Upper lobe of left lung (tissue), 6 donors: ENCODE data around the gene UNC5A. TPM values are rescaled to one million over a fixed set of nuclear protein-coding genes. Genes with fewer than 3 reads are reported as not detected.
A peak's percentile ranks its signal among the peaks of the same experiment; 100 is the strongest.
"Not testable (repeated sequence)": the region's sequence is repeated elsewhere in the genome, so short reads cannot be mapped to it uniquely, and the experiment has no call there.

Experiments
- ATAC-seq, 2 donors: fragments of 200-7000 bp; cut with Tn5 transposase; one replicate each; pipeline ENCODE4 v1.9.1; 2022; ENCODE audit warnings: mild to moderate bottlenecking in 2 of 2, moderate library complexity in 2 of 2; ENCODE audit not compliant: low FRiP score in 2 of 2
- DNase-seq, 2 donors: peaks; one replicate each; pipeline ENCODE4 v3.0.0-alpha.2; 2019 to 2020
- H3K27ac ChIP-seq, 4 donors: fragments of 200-600 bp; sonication (generic); one replicate each; pipeline ENCODE4 v1.5.1; 2016 to 2019
- H3K27me3 ChIP-seq, 4 donors: fragments of 200-600 bp; sonication (generic); one replicate each; pipeline ENCODE4 v1.5.1; 2017 to 2019
- H3K36me3 ChIP-seq, 4 donors: fragments of 200-600 bp; sonication (generic); one replicate each; pipeline ENCODE4 v1.5.1; 2016 to 2019
- H3K4me1 ChIP-seq, 4 donors: fragments of 200-600 bp; sonication (generic); one replicate each; pipeline ENCODE4 v1.5.1; 2018 to 2019
- H3K4me3 ChIP-seq, 4 donors: fragments of 200-600 bp; sonication (generic); one replicate each; pipeline ENCODE4 v1.5.1; 2017 to 2019; ENCODE audit warnings: mild to moderate bottlenecking in 2 of 4, moderate library complexity in 1 of 4
- H3K9me3 ChIP-seq, 4 donors: fragments of 200-600 bp; sonication (generic); one replicate each; pipeline ENCODE4 v1.5.1; 2018 to 2019
- EP300 ChIP-seq, 4 donors: sonication (generic); formaldehyde crosslinking; IDR thresholded peaks; one replicate each; pipeline ENCODE4 v1.5.1; 2017; ENCODE audit warnings: antibody characterized with exemption in 4 of 4, control low read depth in 2 of 4
- POLR2A ChIP-seq, 4 donors: fragments of 450-650 bp; IDR thresholded peaks; one replicate each; pipeline ENCODE4 v1.5.1; 2016 to 2017; ENCODE audit warnings: antibody characterized with exemption in 4 of 4, mild to moderate bottlenecking in 2 of 4
- POLR2AphosphoS5 ChIP-seq, 2 donors: sonication (generic); formaldehyde crosslinking; IDR thresholded peaks; one replicate each; pipeline ENCODE4 v1.5.1; 2017; ENCODE audit warnings: antibody characterized with exemption in 2 of 2
- WGBS, 2 donors: methylation state at CpG; one replicate each; pipeline ENCODE4 v1.1.5; 2017 to 2018; 5-methylcytosine and 5-hydroxymethylcytosine counted together
- total RNA-seq, 6 donors: library from RNA; depleted of rRNA in 4 of 6; stranded (reverse); fragments of >200 nt in 4 of 6; gene quantifications; one replicate each; pipeline versions ENCODE4 v1.1.0 to v1.2.1, GENCODE V29; 2016 to 2021
- TF ChIP-seq, protein P1 (sequence below), 6 experiments: fragments of 450-650 bp in 4 of 6; fragments of 200-600 bp in 2 of 6; sonication (generic) in 2 of 6; IDR thresholded peaks; one replicate each; pipeline ENCODE4 v1.5.1; 2016 to 2019; ENCODE audit warnings: antibody characterized with exemption in 6 of 6
- donor health status: DM: no; HTN: no; CAD: no; lungs with moderate emphysema.
- donor health status: DM: no; HTN: yes; CAD: no; lungs with severe emphysema.

Gene UNC5A
- total RNA-seq, 6 donors from 2014 or later: 0.20 to 1.0 (median 0.39) TPM; not detected in 1

DNA sequence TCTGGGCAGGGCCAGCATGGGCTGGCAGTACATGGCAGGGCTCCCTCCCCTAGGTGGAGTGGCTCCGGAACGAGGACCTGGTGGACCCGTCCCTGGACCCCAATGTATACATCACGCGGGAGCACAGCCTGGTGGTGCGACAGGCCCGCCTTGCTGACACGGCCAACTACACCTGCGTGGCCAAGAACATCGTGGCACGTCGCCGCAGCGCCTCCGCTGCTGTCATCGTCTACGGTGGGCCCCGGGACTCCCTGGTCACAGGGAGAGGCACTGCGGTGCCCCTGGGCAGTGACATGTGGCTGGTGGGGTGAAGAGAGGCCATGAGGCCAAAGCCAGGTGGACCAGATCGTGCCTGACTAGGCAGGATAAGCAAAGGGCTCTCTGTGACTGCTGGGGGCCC, 58.4 kb downstream of the UNC5A start:
- Histone ChIP-seq H3K4me3 (no peak overlapping the region), H3K9me3 (no peaks in the 10 kb centered on the region), H3K27ac (no peak overlapping the region), H3K27me3 (peaks cover 0 to 22% (median 6%) of the 10 kb centered on the region in 4 donors), H3K36me3 (no peaks in the 10 kb centered on the region), H3K4me1 (no peaks in the 10 kb centered on the region)
- WGBS, 2 donors: 40 to 91% methylated on average over 1 to 20 of the region's 20 CpGs
- TF ChIP-seq POLR2A (IDR thresholded peaks at IDR 0.05) (no peak), POLR2AphosphoS5 (IDR thresholded peaks at IDR 0.05) (no peak), EP300 (IDR thresholded peaks at IDR 0.05) (no peak)
- TF ChIP-seq, protein P1, sequence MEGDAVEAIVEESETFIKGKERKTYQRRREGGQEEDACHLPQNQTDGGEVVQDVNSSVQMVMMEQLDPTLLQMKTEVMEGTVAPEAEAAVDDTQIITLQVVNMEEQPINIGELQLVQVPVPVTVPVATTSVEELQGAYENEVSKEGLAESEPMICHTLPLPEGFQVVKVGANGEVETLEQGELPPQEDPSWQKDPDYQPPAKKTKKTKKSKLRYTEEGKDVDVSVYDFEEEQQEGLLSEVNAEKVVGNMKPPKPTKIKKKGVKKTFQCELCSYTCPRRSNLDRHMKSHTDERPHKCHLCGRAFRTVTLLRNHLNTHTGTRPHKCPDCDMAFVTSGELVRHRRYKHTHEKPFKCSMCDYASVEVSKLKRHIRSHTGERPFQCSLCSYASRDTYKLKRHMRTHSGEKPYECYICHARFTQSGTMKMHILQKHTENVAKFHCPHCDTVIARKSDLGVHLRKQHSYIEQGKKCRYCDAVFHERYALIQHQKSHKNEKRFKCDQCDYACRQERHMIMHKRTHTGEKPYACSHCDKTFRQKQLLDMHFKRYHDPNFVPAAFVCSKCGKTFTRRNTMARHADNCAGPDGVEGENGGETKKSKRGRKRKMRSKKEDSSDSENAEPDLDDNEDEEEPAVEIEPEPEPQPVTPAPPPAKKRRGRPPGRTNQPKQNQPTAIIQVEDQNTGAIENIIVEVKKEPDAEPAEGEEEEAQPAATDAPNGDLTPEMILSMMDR (IDR thresholded peaks at IDR 0.05): no peak
- DNase-seq (peak in 1 of 2 donors; percentile 73), ATAC-seq (no peak)

DNA sequence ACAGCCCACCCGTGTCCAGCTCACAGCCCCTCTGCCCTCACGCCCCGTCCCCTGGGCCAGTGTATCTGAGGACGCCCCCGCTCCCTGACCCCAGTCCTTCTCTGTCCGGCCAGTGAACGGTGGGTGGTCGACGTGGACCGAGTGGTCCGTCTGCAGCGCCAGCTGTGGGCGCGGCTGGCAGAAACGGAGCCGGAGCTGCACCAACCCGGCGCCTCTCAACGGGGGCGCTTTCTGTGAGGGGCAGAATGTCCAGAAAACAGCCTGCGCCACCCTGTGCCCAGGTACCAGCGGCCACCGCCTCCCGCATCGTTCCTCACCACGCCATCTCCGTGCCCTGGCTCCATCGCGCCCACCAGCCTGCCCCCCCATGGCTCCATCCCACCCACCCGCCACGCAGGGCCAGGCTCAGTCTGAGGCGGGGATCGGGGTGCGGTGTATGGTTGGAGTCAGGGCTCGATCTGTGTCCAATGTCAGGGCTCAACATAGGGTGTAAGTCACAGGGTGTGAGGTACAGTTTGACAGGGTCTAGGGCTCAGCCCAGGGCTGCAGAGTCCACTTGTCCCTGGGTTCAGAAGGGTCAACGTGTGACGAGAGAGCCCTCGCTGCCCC, 59.2 kb downstream of the UNC5A start:
- Histone ChIP-seq H3K27me3 (peaks cover 0 to 22% (median 4%) of the 10 kb centered on the region in 4 donors), H3K9me3 (no peaks in the 10 kb centered on the region), H3K27ac (no peak overlapping the region), H3K36me3 (no peaks in the 10 kb centered on the region), H3K4me3 (no peak overlapping the region), H3K4me1 (no peaks in the 10 kb centered on the region)
- ATAC-seq (peak in 1 of 2 donors; percentile 14), DNase-seq (peak in 1 of 2 donors; percentile 67)
- TF ChIP-seq POLR2A (IDR thresholded peaks at IDR 0.05) (no peak), POLR2AphosphoS5 (IDR thresholded peaks at IDR 0.05) (no peak)
- TF ChIP-seq, protein P1 (IDR thresholded peaks at IDR 0.05): no peak
- 75 to 84% methylated on average over 26 to 38 of the region's 38 CpGs for WGBS, 2 donors

DNA sequence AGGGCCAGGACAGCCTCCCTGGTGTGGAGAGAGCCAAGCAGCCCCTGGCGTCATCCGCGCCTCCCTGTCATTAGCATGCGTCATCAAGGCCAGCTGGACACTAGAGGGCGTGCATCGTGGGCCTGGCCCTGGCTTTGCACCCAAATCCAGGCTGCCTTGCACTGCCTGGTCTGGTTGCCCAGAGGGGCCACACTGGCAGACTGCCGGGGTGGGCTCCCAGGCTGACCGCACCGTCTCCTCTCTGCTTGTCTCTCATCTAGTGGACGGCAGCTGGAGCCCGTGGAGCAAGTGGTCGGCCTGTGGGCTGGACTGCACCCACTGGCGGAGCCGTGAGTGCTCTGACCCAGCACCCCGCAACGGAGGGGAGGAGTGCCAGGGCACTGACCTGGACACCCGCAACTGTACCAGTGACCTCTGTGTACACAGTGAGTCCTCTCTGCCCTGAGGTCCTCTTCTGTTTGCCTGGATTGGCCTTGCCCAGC, 59.8 kb downstream of the UNC5A start:
- Histone ChIP-seq H3K4me1 (no peaks in the 10 kb centered on the region), H3K4me3 (no peak overlapping the region), H3K27me3 (peaks cover 0 to 19% (median 3%) of the 10 kb centered on the region in 4 donors), H3K27ac (no peak overlapping the region), H3K36me3 (no peaks in the 10 kb centered on the region), H3K9me3 (no peaks in the 10 kb centered on the region)
- 23 to 100% methylated on average over 1 to 8 of the region's 17 CpGs for WGBS, 2 donors
- TF ChIP-seq, protein P1 (IDR thresholded peaks at IDR 0.05): peak in 3 of 6 experiments; percentile 17 to 32 (median 23)
- TF ChIP-seq EP300 (IDR thresholded peaks at IDR 0.05) (no peak), POLR2AphosphoS5 (IDR thresholded peaks at IDR 0.05) (no peak), POLR2A (IDR thresholded peaks at IDR 0.05) (no peak)
- ATAC-seq (peak in 1 of 2 donors; percentile 27), DNase-seq (peak; percentile 26 to 41)

DNA sequence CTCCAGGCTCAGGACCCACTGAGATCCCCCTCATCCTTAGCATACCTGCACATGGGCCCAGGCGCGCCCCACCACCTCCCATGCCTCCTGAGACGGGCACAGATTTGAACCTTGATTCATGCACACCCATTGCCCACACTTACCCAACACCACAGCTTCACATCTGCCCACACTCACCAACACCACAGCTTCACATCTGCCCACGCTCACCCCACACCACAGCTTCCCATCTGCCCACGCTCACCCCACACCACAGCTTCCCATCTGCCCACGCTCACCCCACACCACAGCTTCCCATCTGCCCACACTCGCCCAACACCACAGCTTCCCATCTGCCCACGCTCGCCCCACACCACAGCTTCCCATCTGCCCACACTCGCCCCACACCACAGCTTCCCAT, 60.3 kb downstream of the UNC5A start:
- not testable (repeated sequence) for DNase-seq, H3K36me3 ChIP-seq, H3K4me3 ChIP-seq, H3K9me3 ChIP-seq, ATAC-seq, H3K4me1 ChIP-seq, H3K27ac ChIP-seq
- peaks cover 0 to 14% (median 2%) of the 10 kb centered on the region in 4 donors for H3K27me3 ChIP-seq
- 69 to 79% methylated on average over 8 to 9 of the region's 10 CpGs for WGBS, 2 donors

DNA sequence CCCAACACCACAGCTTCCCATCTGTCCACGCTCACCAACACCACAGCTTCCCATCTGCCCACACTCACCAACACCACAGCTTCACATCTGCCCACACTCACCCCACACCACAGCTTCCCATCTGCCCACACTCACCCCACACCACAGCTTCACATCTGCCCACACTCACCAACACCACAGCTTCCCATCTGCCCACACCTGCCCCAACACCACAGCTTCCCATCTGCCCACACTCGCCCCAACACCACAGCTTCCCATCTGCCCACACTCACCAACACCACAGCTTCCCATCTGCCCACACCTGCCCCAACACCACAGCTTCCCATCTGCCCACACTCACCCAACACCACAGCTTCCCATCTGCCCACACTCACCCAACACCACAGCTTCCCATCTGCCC, 62.2 kb downstream of the UNC5A start:
- ATAC-seq, H3K27me3 ChIP-seq, DNase-seq: not testable (repeated sequence)

DNA sequence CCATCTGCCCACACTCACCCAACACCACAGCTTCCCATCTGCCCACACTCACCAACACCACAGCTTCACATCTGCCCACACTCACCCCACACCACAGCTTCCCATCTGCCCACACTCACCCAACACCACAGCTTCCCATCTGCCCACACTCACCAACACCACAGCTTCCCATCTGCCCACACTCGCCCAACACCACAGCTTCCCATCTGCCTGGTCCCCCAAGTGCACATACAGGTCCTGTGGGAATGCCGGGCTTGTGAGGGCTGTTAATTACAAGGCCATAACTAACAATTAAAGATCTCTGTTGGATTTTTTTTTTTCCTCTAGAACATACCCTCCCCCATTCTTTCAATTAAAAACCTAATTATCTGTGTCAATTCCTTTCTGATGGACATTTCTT, 62.7 kb downstream of the UNC5A start:
- not testable (repeated sequence) for H3K4me3 ChIP-seq, H3K4me1 ChIP-seq, ATAC-seq, H3K27ac ChIP-seq, DNase-seq, H3K9me3 ChIP-seq, H3K27me3 ChIP-seq, H3K36me3 ChIP-seq
- WGBS, 2 donors: 48 to 60% methylated on average over 2 of the region's 2 CpGs

More for the DNA sequence above, 62.2 kb downstream of the UNC5A start:
- H3K9me3 ChIP-seq, H3K4me1 ChIP-seq, H3K4me3 ChIP-seq, H3K27ac ChIP-seq, H3K36me3 ChIP-seq: not testable (repeated sequence)
- WGBS, 2 donors: 59 to 61% methylated on average over 2 of the region's 2 CpGs
